Pancreas (tissue), 10 donors: ENCODE measurements around the gene KRT24. TPM values are rescaled to one million over a fixed set of nuclear protein-coding genes. Genes with fewer than 3 reads are reported as not detected.

Experiments used
- ATAC-seq, 4 donors: fragments of 200-7000 bp; cut with Tn5 transposase; one replicate each; pipeline versions ENCODE4 v1.8.0 to v1.9.1; 2020; ENCODE audit warnings: mild to moderate bottlenecking in 4 of 4, moderate library complexity in 4 of 4
- DNase-seq, 6 donors: peaks; one replicate each; pipeline ENCODE4 v3.0.0-alpha.2; 2020
- FAIRE-seq: peaks from 2 replicates; lab custom pipeline; 2012; peaks lifted over from hg19 to GRCh38; lab: Jason Lieb, UNC
- H3K27ac ChIP-seq, 4 donors: fragments of 200-600 bp; sonication (generic); 1 replicate in 3 of 4; 2 replicates in 1 of 4; pipeline versions ENCODE4 v1.5.0 to v1.8.0; 2020
- H3K27me3 ChIP-seq, 4 donors: fragments of 200-600 bp; one replicate each; pipeline ENCODE4 v1.8.0; 2021
- H3K36me3 ChIP-seq, 3 donors: fragments of 200-600 bp; sonication (generic) in 1 of 3; one replicate each; pipeline versions ENCODE4 v1.5.0 to v1.8.0; 2020 to 2021
- H3K4me1 ChIP-seq, 3 donors: fragments of 200-600 bp; one replicate each; pipeline ENCODE4 v1.8.0; 2021
- H3K4me3 ChIP-seq, 4 donors: fragments of 200-600 bp; sonication (generic) in 2 of 4; one replicate each; pipeline versions ENCODE4 v1.5.0 to v1.8.0; 2020 to 2021
- H3K9me3 ChIP-seq, 4 donors: fragments of 200-600 bp; one replicate each; pipeline ENCODE4 v1.8.0; 2021
- CTCF ChIP-seq, 4 donors: fragments of 200-600 bp; sonication (generic) in 3 of 4; IDR thresholded peaks; one replicate each; pipeline versions ENCODE4 v1.5.0 to v1.8.0; 2021; ENCODE audit warnings: antibody characterized with exemption in 4 of 4
- WGBS, 2 donors: extraction: QIAGEN DNeasy Blood & Tissue Kit; methylation state at CpG; one replicate each; pipeline ENCODE4 v1.1.7; 2013; 5-methylcytosine and 5-hydroxymethylcytosine counted together
- intact Hi-C, 3 donors: fragments of 100-400 bp; cut with DNase I; formaldehyde crosslinking; loops; one replicate each; pipeline versions ENCODE4 v1.11.1 to v1.14.2; 2022
- polyA plus RNA-seq, 2 donors: library from polyadenylated mRNA; stranded (reverse); fragments of 200-250 nt; gene quantifications; one replicate each; pipeline ENCODE4 v1.2.3, GENCODE V29; 2013
- total RNA-seq, 6 donors: library from RNA; stranded (reverse); fragmentation: NEBNext Ultra II Directional in 4 of 6; extraction: Animal tissue kit (Norgen Biotek cat#: 25700) in 4 of 6; gene quantifications; one replicate each; pipeline versions ENCODE4 v1.2.1 to v1.2.4, GENCODE V29; 2021 to 2023
- donor health status: healthy with polysubstance abuse.
- donor health status: DM: no; HTN: no; CAD: no; lungs with moderate emphysema.
- donor health status: DM: no; HTN: no; CAD: no.
- donor health status: control.
- donor health status: control.
- donor health status: Bipolar disorder and iron deficiency.
- donor health status: DM: yes; HTN: yes; CAD: no.
- donor health status: DM: no; HTN: no; CAD: no.
- donor health status: DM: no; HTN: no; CAD: no.
- donor health status: DM: yes; HTN: yes; CAD: no.

The KRT24 gene
- total and polyA plus RNA-seq, 8 donors: 0.08 TPM; not detected in 7

- Histone ChIP-seq H3K4me3 (no peak overlapping the region), H3K27me3 (no peaks in the 10 kb centered on the region), H3K4me1 (no peaks in the 10 kb centered on the region), H3K27ac (no peak overlapping the region), H3K36me3 (no peaks in the 10 kb centered on the region), H3K9me3 (no peaks in the 10 kb centered on the region)
- FAIRE-seq: no peak
- intact Hi-C loops: no loop called here
- TF ChIP-seq CTCF (IDR thresholded peaks at IDR 0.05): no peak
- no peak for DNase-seq
- no peak for ATAC-seq
- 76 to 85% methylated on average over 4 of the region's 4 CpGs for WGBS, 2 donors
Measured at GRCh38 chr17:40675905-40676304, 27.6 kb downstream of the KRT24 start.

GRCh38 chr17:40672654-40673053 is 30.9 kb downstream of the KRT24 start:
- no peak for TF ChIP-seq CTCF (IDR thresholded peaks at IDR 0.05)
- Histone ChIP-seq H3K4me3 (no peak overlapping the region), H3K36me3 (no peaks in the 10 kb centered on the region), H3K4me1 (no peaks in the 10 kb centered on the region), H3K9me3 (no peaks in the 10 kb centered on the region), H3K27ac (no peak overlapping the region), H3K27me3 (no peaks in the 10 kb centered on the region)
- intact Hi-C loops: no loop called here
- FAIRE-seq: no peak
- ATAC-seq: no peak
- 49 to 64% methylated on average over 2 of the region's 2 CpGs for WGBS, 2 donors
- DNase-seq: no peak

- no peak for DNase-seq
- Histone ChIP-seq H3K4me3 (no peak overlapping the region), H3K27me3 (no peaks in the 10 kb centered on the region), H3K4me1 (no peaks in the 10 kb centered on the region), H3K9me3 (no peaks in the 10 kb centered on the region), H3K36me3 (no peaks in the 10 kb centered on the region), H3K27ac (no peak overlapping the region)
- TF ChIP-seq CTCF (IDR thresholded peaks at IDR 0.05): no peak
- 39 to 42% methylated on average over 4 of the region's 4 CpGs for WGBS, 2 donors
- FAIRE-seq: no peak
- ATAC-seq: no peak
- intact Hi-C loops: no loop called here
Measured at GRCh38 chr17:40671282-40671681, 32.3 kb downstream of the KRT24 start.

- intact Hi-C loops: no loop called here
- no peak for DNase-seq
Measured at GRCh38 chr17:40666331-40666730, 37.2 kb downstream of the KRT24 start.

More at GRCh38 chr17:40666331-40666730, 37.2 kb downstream of the KRT24 start:
- ATAC-seq (no peak), FAIRE-seq (no peak)
- H3K36me3 ChIP-seq: no peaks in the 10 kb centered on the region
- no peak overlapping the region for H3K27ac ChIP-seq
- H3K27me3 ChIP-seq: no peaks in the 10 kb centered on the region
- TF ChIP-seq CTCF (IDR thresholded peaks at IDR 0.05): no peak
- H3K9me3 ChIP-seq: no peaks in the 10 kb centered on the region
- no peaks in the 10 kb centered on the region for H3K4me1 ChIP-seq
- H3K4me3 ChIP-seq: no peak overlapping the region
